HEK293T (cell line): Measurements from ENCODE around the gene DDX41.

Experiments
- FOXK2 ChIP-seq: fragments of 450-650 bp; IDR thresholded peaks from 2 replicates; pipeline ENCODE4 v1.6.1; 2016; ENCODE audit warnings: mild to moderate bottlenecking
- NFRKB ChIP-seq: fragments of 450-650 bp; IDR thresholded peaks from 2 replicates; pipeline ENCODE4 v1.6.1; 2016; ENCODE audit warnings: mild to moderate bottlenecking, moderate library complexity
- SP1 ChIP-seq: fragments of 450-650 bp; IDR thresholded peaks from 2 replicates; pipeline ENCODE4 v1.6.1; 2017
- TARDBP ChIP-seq: fragments of 450-650 bp; IDR thresholded peaks from 2 replicates; pipeline ENCODE4 v1.6.1; 2016
- ZNF384 ChIP-seq: fragments of 450-650 bp; IDR thresholded peaks from 2 replicates; pipeline ENCODE4 v1.6.1; 2016
- TF ChIP-seq, protein P1 (sequence below): fragments of 450-650 bp; IDR thresholded peaks from 2 replicates; pipeline ENCODE4 v1.6.1; 2016

DNA sequence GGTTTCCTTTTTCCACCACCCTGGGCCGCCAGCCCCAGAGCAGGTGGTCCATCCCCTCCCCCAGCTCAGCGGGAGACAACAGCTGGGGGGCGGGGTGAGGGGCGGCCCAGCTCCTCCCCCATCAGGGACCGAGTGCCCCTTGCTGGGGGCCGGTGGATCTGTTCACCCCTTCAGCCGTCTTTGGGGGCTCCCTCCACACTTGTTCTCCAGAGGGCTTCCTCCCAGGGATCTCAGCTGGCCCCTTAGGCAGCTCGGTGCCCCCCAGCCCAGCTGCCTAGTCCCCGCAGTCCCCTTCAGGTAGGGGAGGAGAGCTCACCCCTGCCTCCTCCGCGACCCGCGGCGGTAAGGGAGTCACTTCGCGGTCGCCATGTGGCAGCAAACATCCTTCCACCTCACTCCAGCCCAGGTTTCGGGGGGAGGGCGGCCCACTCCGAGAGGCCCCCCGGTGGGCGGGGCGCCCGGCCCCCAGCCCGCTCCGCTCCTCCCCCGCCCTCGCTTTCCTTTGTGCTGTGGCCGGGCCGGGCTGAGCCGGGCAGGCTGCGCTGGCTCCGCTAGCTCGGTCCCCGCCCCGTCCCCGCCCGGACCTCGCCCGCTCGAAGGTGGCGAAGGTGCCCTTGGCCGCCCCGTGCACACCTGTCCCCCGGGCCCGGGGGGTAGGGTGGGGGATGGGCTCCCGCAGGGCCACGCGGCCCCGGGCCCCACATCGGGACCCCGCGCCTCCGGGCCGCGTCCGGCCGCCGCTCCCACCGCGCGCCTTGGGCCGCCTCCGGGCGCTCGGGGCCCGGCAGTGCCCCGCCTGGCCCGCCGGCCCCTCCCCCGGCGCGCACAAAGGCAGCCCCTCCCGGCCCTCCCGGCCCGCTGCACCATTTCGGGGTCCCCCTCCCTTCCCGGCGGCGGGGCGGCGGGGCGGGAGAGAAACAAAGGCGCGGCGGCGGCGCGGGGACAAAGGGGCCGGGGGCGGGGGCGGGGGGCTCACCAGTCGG, 44.0 kb downstream of the DDX41 start:
- TF ChIP-seq ZNF384 (no peak), TARDBP (no peak), SP1 (no peak), FOXK2 (no peak), NFRKB (no peak)
- TF ChIP-seq, protein P1, sequence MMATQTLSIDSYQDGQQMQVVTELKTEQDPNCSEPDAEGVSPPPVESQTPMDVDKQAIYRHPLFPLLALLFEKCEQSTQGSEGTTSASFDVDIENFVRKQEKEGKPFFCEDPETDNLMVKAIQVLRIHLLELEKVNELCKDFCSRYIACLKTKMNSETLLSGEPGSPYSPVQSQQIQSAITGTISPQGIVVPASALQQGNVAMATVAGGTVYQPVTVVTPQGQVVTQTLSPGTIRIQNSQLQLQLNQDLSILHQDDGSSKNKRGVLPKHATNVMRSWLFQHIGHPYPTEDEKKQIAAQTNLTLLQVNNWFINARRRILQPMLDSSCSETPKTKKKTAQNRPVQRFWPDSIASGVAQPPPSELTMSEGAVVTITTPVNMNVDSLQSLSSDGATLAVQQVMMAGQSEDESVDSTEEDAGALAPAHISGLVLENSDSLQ, result no peak
